GM21390 (cell line): ENCODE data around the gene CPLX4.

Experiments
- ATAC-seq: cut with Tn5 transposase; IDR thresholded peaks from one replicate; pipeline ENCODE4 v1.9.1; 2021; ENCODE audit not compliant: unreplicated experiment

The CPLX4 gene

GRCh38 chr18:59308248-59308937, 10.1 kb downstream of the CPLX4 start:
- peak; percentile 89 for ATAC-seq

- no peak for ATAC-seq
Observed at GRCh38 chr18:59306640-59307039, 11.8 kb downstream of the CPLX4 start.

- no peak for ATAC-seq
Observed at GRCh38 chr18:59305295-59305694, 13.2 kb downstream of the CPLX4 start.

GRCh38 chr18:59303656-59304195, 14.7 kb downstream of the CPLX4 start:
- ATAC-seq, result no peak

- ATAC-seq, result no peak
Observed at GRCh38 chr18:59303006-59303405, 15.4 kb downstream of the CPLX4 start.

GRCh38 chr18:59301929-59302328, 16.5 kb downstream of the CPLX4 start:
- no peak for ATAC-seq

GRCh38 chr18:59300676-59301285, 17.7 kb downstream of the CPLX4 start:
- no peak for ATAC-seq

- no peak for ATAC-seq
Observed at GRCh38 chr18:59298871-59299270, 19.6 kb downstream of the CPLX4 start.

GRCh38 chr18:59293317-59293716, 25.1 kb downstream of the CPLX4 start:
- no peak for ATAC-seq

- ATAC-seq, result no peak
Observed at GRCh38 chr18:59286341-59286740, 32.1 kb downstream of the CPLX4 start.

GRCh38 chr18:59282341-59282740, 36.1 kb downstream of the CPLX4 start:
- ATAC-seq, result no peak

GRCh38 chr18:59279722-59280121, 38.7 kb downstream of the CPLX4 start:
- no peak for ATAC-seq

- no peak for ATAC-seq
Observed at GRCh38 chr18:59279193-59279592, 39.3 kb downstream of the CPLX4 start.

- no peak for ATAC-seq
Observed at GRCh38 chr18:59278793-59279192, 39.7 kb downstream of the CPLX4 start.

- ATAC-seq, result no peak
Observed at GRCh38 chr18:59276047-59276446, 42.4 kb downstream of the CPLX4 start.

- no peak for ATAC-seq
Observed at GRCh38 chr18:59275406-59275949, 43.0 kb downstream of the CPLX4 start.

- ATAC-seq, result no peak
Observed at GRCh38 chr18:59274533-59274928, 43.9 kb downstream of the CPLX4 start.

- ATAC-seq, result no peak
Observed at GRCh38 chr18:59273759-59274532, 44.5 kb downstream of the CPLX4 start.

GRCh38 chr18:59272891-59273758, 45.3 kb downstream of the CPLX4 start, which contains the start of gene RAX:
Gene RAX, minus strand, starts transcription at chr18:59273454. Its CDS starts 248 bp downstream, at chr18:59273206.
- no peak for ATAC-seq

GRCh38 chr18:59272221-59272888, 46.1 kb downstream of the CPLX4 start:
- ATAC-seq, result no peak
